HG03103 (cell line): ENCODE results near the gene RBPJL.

Experiments used
- ATAC-seq: cut with Tn5 transposase; IDR thresholded peaks from one replicate; pipeline ENCODE4 v1.9.1; 2021; ENCODE audit warnings: low read depth; ENCODE audit not compliant: unreplicated experiment

The RBPJL gene

GRCh38 chr20:45306431-45306982, at the start of gene RBPJL:
TSS of gene RBPJL (plus strand) at chr20:45306840. CDS start at chr20:45306923, 83 bp downstream.
- ATAC-seq, result no peak

- no peak for ATAC-seq
Measured at GRCh38 chr20:45257161-45257560, 49.5 kb upstream of the RBPJL start.

GRCh38 chr20:45257711-45258110, 48.9 kb upstream of the RBPJL start:
- no peak for ATAC-seq

GRCh38 chr20:45258259-45258658, 48.4 kb upstream of the RBPJL start:
- ATAC-seq, result no peak

GRCh38 chr20:45258664-45259063, 48.0 kb upstream of the RBPJL start:
- no peak for ATAC-seq

- no peak for ATAC-seq
Measured at GRCh38 chr20:45263556-45264266, 42.9 kb upstream of the RBPJL start.

GRCh38 chr20:45266977-45267376, 39.7 kb upstream of the RBPJL start:
- no peak for ATAC-seq

- no peak for ATAC-seq
Measured at GRCh38 chr20:45268531-45268930, 38.1 kb upstream of the RBPJL start.

- ATAC-seq, result no peak
Measured at GRCh38 chr20:45269056-45269455, 37.6 kb upstream of the RBPJL start.

GRCh38 chr20:45269754-45270270, 36.8 kb upstream of the RBPJL start:
- no peak for ATAC-seq

GRCh38 chr20:45275338-45275737, 31.3 kb upstream of the RBPJL start:
- ATAC-seq, result no peak

- ATAC-seq, result no peak
Measured at GRCh38 chr20:45279992-45280391, 26.6 kb upstream of the RBPJL start.

- ATAC-seq, result no peak
Measured at GRCh38 chr20:45282700-45283550, 23.7 kb upstream of the RBPJL start.

- ATAC-seq, result no peak
Measured at GRCh38 chr20:45283551-45284057, 23.0 kb upstream of the RBPJL start.

GRCh38 chr20:45288376-45288775, 18.3 kb upstream of the RBPJL start:
- no peak for ATAC-seq

GRCh38 chr20:45288860-45289259, 17.8 kb upstream of the RBPJL start:
- ATAC-seq, result no peak

- ATAC-seq, result no peak
Measured at GRCh38 chr20:45289942-45290676, 16.5 kb upstream of the RBPJL start.

- no peak for ATAC-seq
Measured at GRCh38 chr20:45290677-45291355, 15.8 kb upstream of the RBPJL start.

GRCh38 chr20:45291526-45291925, 15.1 kb upstream of the RBPJL start:
- ATAC-seq, result no peak

- ATAC-seq, result no peak
Measured at GRCh38 chr20:45292343-45292742, 14.3 kb upstream of the RBPJL start.
